GM23338 (cell line): ENCODE measurements around the gene PTP4A1. TPM values are rescaled to one million over a fixed set of nuclear protein-coding genes. Genes with fewer than 3 reads are reported as not detected.

Experiments used
- ATAC-seq: fragments of 200-7000 bp; cut with Tn5 transposase; 3 replicates; pipeline ENCODE4 v1.9.1; 2020
- DNase-seq: peaks from one replicate; pipeline ENCODE4 v3.0.0-alpha.2; 2015; ENCODE audit warnings: low spot score
- H2AFZ ChIP-seq: fragments of 200-600 bp; sonication (generic); 2 replicates; pipeline ENCODE4 v1.8.0; 2016; ENCODE audit warnings: antibody characterized with exemption, mild to moderate bottlenecking, moderate library complexity
- H3F3A ChIP-seq: fragments of 200-600 bp; sonication (generic); replicated peaks from 2 replicates; pipeline ENCODE4 v1.8.0; 2017; ENCODE audit warnings: antibody characterized with exemption, mixed run types, low read depth
- H3K27ac ChIP-seq: fragments of 200-600 bp; sonication (generic); 2 replicates; pipeline ENCODE4 v1.6.1; 2016; ENCODE audit warnings: low read depth
- H3K27me3 ChIP-seq: fragments of 200-600 bp; sonication (generic); 2 replicates; pipeline ENCODE4 v1.8.0; 2016; ENCODE audit warnings: mild to moderate bottlenecking, mixed run types, moderate library complexity; ENCODE audit not compliant: insufficient read depth
- H3K36me3 ChIP-seq: fragments of 200-600 bp; sonication (generic); 2 replicates; pipeline ENCODE4 v1.8.0; 2016; ENCODE audit warnings: mild to moderate bottlenecking; ENCODE audit not compliant: insufficient read depth
- H3K4me1 ChIP-seq: fragments of 200-600 bp; sonication (generic); 2 replicates; pipeline ENCODE4 v1.8.0; 2016; ENCODE audit warnings: mild to moderate bottlenecking, moderate library complexity; ENCODE audit not compliant: insufficient read depth
- H3K4me2 ChIP-seq: fragments of 200-600 bp; sonication (generic); 2 replicates; pipeline ENCODE4 v1.7.1; 2017; ENCODE audit warnings: mixed run types
- H3K4me3 ChIP-seq: fragments of 200-600 bp; sonication (generic); 2 replicates; pipeline ENCODE4 v1.6.1; 2016; ENCODE audit warnings: mixed run types
- H3K79me2 ChIP-seq: fragments of 200-600 bp; sonication (generic); replicated peaks from 2 replicates; pipeline ENCODE4 v1.8.0; 2017; ENCODE audit warnings: mild to moderate bottlenecking; ENCODE audit not compliant: insufficient read depth
- H3K9me2 ChIP-seq: fragments of 200-600 bp; sonication (generic); 2 replicates; pipeline ENCODE4 v1.8.0; 2017; ENCODE audit not compliant: insufficient read depth
- H4K20me1 ChIP-seq: fragments of 200-600 bp; sonication (generic); replicated peaks from 2 replicates; pipeline ENCODE4 v1.8.0; 2017; ENCODE audit warnings: mild to moderate bottlenecking; ENCODE audit not compliant: insufficient read depth
- H3K27ac Mint-ChIP-seq: 2 replicates; pipeline ENCODE4 v1.8.0; 2020; ENCODE audit warnings: inconsistent platforms, mild to moderate bottlenecking, moderate library complexity, mixed read lengths
- H3K27me3 Mint-ChIP-seq: 3 replicates; pipeline ENCODE4 v1.8.0; 2022; ENCODE audit warnings: low read depth, mild to moderate bottlenecking, moderate library complexity, mixed read lengths, inconsistent platforms; ENCODE audit not compliant: insufficient read depth, poor library complexity
- H3K36me3 Mint-ChIP-seq: 3 replicates; pipeline ENCODE4 v1.8.0; 2021; ENCODE audit warnings: low read depth, mild to moderate bottlenecking, inconsistent platforms, moderate library complexity, mixed read lengths
- H3K4me1 Mint-ChIP-seq: 3 replicates; pipeline ENCODE4 v1.8.0; 2020; ENCODE audit warnings: mild to moderate bottlenecking, inconsistent platforms, mixed read lengths
- H3K4me3 Mint-ChIP-seq: 3 replicates; pipeline ENCODE4 v1.8.0; 2021; ENCODE audit warnings: moderate library complexity, mild to moderate bottlenecking, inconsistent platforms, mixed read lengths
- H3K9me3 Mint-ChIP-seq: 3 replicates; pipeline ENCODE4 v1.8.0; 2020; ENCODE audit warnings: moderate library complexity, mild to moderate bottlenecking, inconsistent platforms, mixed read lengths
- CTCF ChIP-seq, 2 experiments: fragments of 200-600 bp in 1 of 2; sonication (generic) in 1 of 2; conservative IDR thresholded peaks; 2 replicates each; pipeline versions ENCODE4 v1.5.1 to v1.6.1; 2016 to 2017; ENCODE audit warnings: antibody characterized with exemption in 2 of 2, low read depth in 2 of 2, mild to moderate bottlenecking in 2 of 2, moderate library complexity in 1 of 2
- ETS1 ChIP-seq: IDR thresholded peaks from 2 replicates; pipeline ENCODE4 v1.6.1; 2016; ENCODE audit warnings: antibody characterized with exemption
- JUNB ChIP-seq: IDR thresholded peaks from one replicate; pipeline ENCODE4 v1.6.1; 2016; ENCODE audit warnings: antibody characterized with exemption; ENCODE audit not compliant: unreplicated experiment
- POLR2AphosphoS5 ChIP-seq: IDR thresholded peaks from 2 replicates; pipeline ENCODE4 v1.6.1; 2016; ENCODE audit warnings: antibody characterized with exemption, low read depth
- STAT1 ChIP-seq: IDR thresholded peaks from one replicate; pipeline ENCODE4 v1.6.1; 2016; ENCODE audit warnings: antibody characterized with exemption; ENCODE audit not compliant: unreplicated experiment
- ZNF114 ChIP-seq: fragments of 250-450 bp; sonication (Bioruptor Pico); IDR thresholded peaks from 2 replicates; pipeline ENCODE4 v1.5.0; 2020; ENCODE audit warnings: mild to moderate bottlenecking, moderate library complexity
- polyA plus RNA-seq: library from polyadenylated mRNA; unstranded; fragments of >200 nt; fragmentation: Nextera tagmentation; extraction: Ambion mirVana; gene quantifications from 2 replicates; pipeline ENCODE4 v1.2.1, GENCODE V29; 2016
- total RNA-seq: library from RNA; depleted of rRNA; stranded (reverse); fragments of >200 nt; shearing (Covaris generic); gene quantifications from 2 replicates; pipeline ENCODE4 v1.2.3, GENCODE V29; 2014

PTP4A1 gene
- total and polyA plus RNA-seq, 2 experiments from 2014 or later = 99.0 to 102 TPM

- Histone ChIP-seq H3K36me3 (peaks cover 33% of the 10 kb centered on the region), H3K27ac (peak overlapping the region; percentile 91), H4K20me1 (peaks cover 30% of the 10 kb centered on the region), H3K9me2 (no peaks in the 10 kb centered on the region), H3K79me2 (peaks cover 59% of the 10 kb centered on the region), H3F3A (0 out of 2 replicates have a peak, but pooled peaks cover 4% of the 10 kb centered on the region), H3K4me3 (peak overlapping the region; percentile 68), H3K27me3 (no peaks in the 10 kb centered on the region), H2AFZ (no peak overlapping the region), H3K4me2 (peak overlapping the region; percentile 87), H3K4me1 (peaks cover 13% of the 10 kb centered on the region)
- H3K27me3 Mint-ChIP-seq = peaks cover 10% of the 10 kb centered on the region
- H3K9me3 Mint-ChIP-seq = no peaks in the 10 kb centered on the region; the same call in 1 of the 3 replicates
- TF ChIP-seq STAT1 (no peak), ZNF114 (no peak), CTCF (conservative IDR thresholded peaks at IDR 0.05; ENCODE audit: low read depth in 2 of 2) (peak; percentile 65 to 83), POLR2AphosphoS5 (no peak), JUNB (no peak), ETS1 (no peak)
- ATAC-seq (peak; percentile 16), DNase-seq (peak; percentile 84)
- peaks cover 41% of the 10 kb centered on the region for H3K36me3 Mint-ChIP-seq
- H3K4me1 Mint-ChIP-seq = peaks cover 16% of the 10 kb centered on the region
- peak overlapping the region; percentile 99 for H3K27ac Mint-ChIP-seq
- peak overlapping the region; percentile 97 for H3K4me3 Mint-ChIP-seq
Measured at GRCh38 chr6:63573899-63574553, 1.7 kb downstream of the PTP4A1 start.

- Histone ChIP-seq H3K9me2 (no peaks in the 10 kb centered on the region), H3K4me2 (peak overlapping the region; percentile 87), H2AFZ (no peak overlapping the region), H3K4me1 (peaks cover 13% of the 10 kb centered on the region), H3K79me2 (peaks cover 59% of the 10 kb centered on the region), H3K27me3 (no peaks in the 10 kb centered on the region), H3K36me3 (peaks cover 38% of the 10 kb centered on the region), H3F3A (0 out of 2 replicates have a peak, but pooled peaks cover 4% of the 10 kb centered on the region), H3K4me3 (peak overlapping the region; percentile 68), H3K27ac (no peak overlapping the region), H4K20me1 (peaks cover 33% of the 10 kb centered on the region)
- Mint-ChIP-seq H3K4me1 (peaks cover 16% of the 10 kb centered on the region), H3K9me3 (no peaks in the 10 kb centered on the region; the same call in 1 of the 3 replicates), H3K4me3 (peak overlapping the region; percentile 97), H3K27me3 (peaks cover 10% of the 10 kb centered on the region), H3K27ac (peak overlapping the region; percentile 99), H3K36me3 (peaks cover 46% of the 10 kb centered on the region)
- TF ChIP-seq ETS1 (no peak), JUNB (no peak)
- no peak for DNase-seq
- ATAC-seq = no peak
Measured at GRCh38 chr6:63574554-63574900, 2.2 kb downstream of the PTP4A1 start.
